Measurements from ENCODE around the gene UBE2V1. TPM values are rescaled to one million over a fixed set of nuclear protein-coding genes. Genes with fewer than 3 reads are reported as not detected.

The UBE2V1 gene
- total and polyA plus RNA-seq, 2 of the 13 experiments (the other 11 are each of a cell fraction or from before 2014, with no cell fraction given) = 81.3 to 132 TPM

- TF ChIP-seq GMEB2 (CRISPR knock-in tag; IDR thresholded peaks at IDR 0.05; ENCODE audit: low read depth) (no peak), ARHGAP35 (CRISPR knock-in tag; IDR thresholded peaks at IDR 0.05; ENCODE audit: borderline replicate concordance) (0 out of 2 replicates have a peak, but pooled peaks have one; percentile 77), ZNF567 (CRISPR knock-in tag; IDR thresholded peaks at IDR 0.05; ENCODE audit: borderline replicate concordance) (0 out of 2 replicates have a peak, but pooled peaks have one; percentile 53), ZNF512 (CRISPR knock-in tag; IDR thresholded peaks at IDR 0.05) (0 out of 2 replicates have a peak, but pooled peaks have one; percentile 50), PRDM4 (CRISPR knock-in tag; IDR thresholded peaks at IDR 0.05; ENCODE audit: borderline replicate concordance) (0 out of 2 replicates have a peak, but pooled peaks have one; percentile 25), ZNF276 (CRISPR knock-in tag; IDR thresholded peaks at IDR 0.05; ENCODE audit: low read depth) (peak; percentile 91), SMAD1 (CRISPR knock-in tag; IDR thresholded peaks at IDR 0.05; ENCODE audit: borderline replicate concordance, low read depth) (no peak), JUND (CRISPR knock-in tag; IDR thresholded peaks at IDR 0.05) (no peak), PITX1 (CRISPR knock-in tag; IDR thresholded peaks at IDR 0.05) (peak; percentile 50; the same call in 1 of the 2 replicates), CHD2 (IDR thresholded peaks at IDR 0.05; ENCODE audit: low read depth, low read length) (no peak; the same call in 1 of the 2 replicates), ZNF704 (CRISPR knock-in tag; IDR thresholded peaks at IDR 0.05; ENCODE audit: borderline replicate concordance) (peak; percentile 83), ZFP37 (CRISPR knock-in tag; IDR thresholded peaks at IDR 0.05; ENCODE audit: borderline replicate concordance) (no peak), HOXA5 (CRISPR knock-in tag; IDR thresholded peaks at IDR 0.05) (no peak), ZC3H4 (CRISPR knock-in tag; IDR thresholded peaks at IDR 0.05; ENCODE audit: borderline replicate concordance) (no peak), ZMYM2 (CRISPR knock-in tag; IDR thresholded peaks at IDR 0.05) (no peak), ZMAT3 (CRISPR knock-in tag; conservative IDR thresholded peaks at IDR 0.05) (peak; percentile 86; the same call in 1 of the 2 replicates), KDM1A (CRISPR knock-in tag; IDR thresholded peaks at IDR 0.05) (peak; percentile 97), JARID2 (CRISPR knock-in tag; IDR thresholded peaks at IDR 0.05; ENCODE audit: insufficient replicate concordance) (no peak)
These were observed 58.1 kb downstream of the UBE2V1 start (continued) for GRCh38 chr20:50054626-50055511.
